ENCODE measurements around the gene COMP. TPM values are rescaled to one million over a fixed set of nuclear protein-coding genes. Genes with fewer than 3 reads are reported as not detected.
"Not testable (repeated sequence)": the region's sequence is repeated elsewhere in the genome, so short reads cannot be mapped to it uniquely, and the experiment has no call there.

The COMP gene
- total RNA-seq, 4 donors from 2014 or later: 0.40 TPM; not detected in 3

GRCh38 chr19:18828786-18829185, 37.7 kb upstream of the COMP start:
- H3K4me1 ChIP-seq: peaks cover 0 to 9% (median 2%) of the 10 kb centered on the region in 4 donors
- no peaks in the 10 kb centered on the region for H3K27me3 ChIP-seq
- H3K36me3 ChIP-seq: no peaks in the 10 kb centered on the region
- H3K9me3 ChIP-seq: peaks cover 0 to 7% (median 0%) of the 10 kb centered on the region in 4 donors
- TF ChIP-seq CTCF (IDR thresholded peaks at IDR 0.05): no peak
- no peak for TF ChIP-seq POLR2A (IDR thresholded peaks at IDR 0.05)
- no peak for DNase-seq
- H3K4me3 ChIP-seq: no peak overlapping the region
- H3K27ac ChIP-seq: no peak overlapping the region

GRCh38 chr19:18817574-18817973, 26.5 kb upstream of the COMP start:
- DNase-seq: no peak
- no peak overlapping the region for H3K4me3 ChIP-seq
- TF ChIP-seq CTCF (IDR thresholded peaks at IDR 0.05) (no peak), POLR2A (IDR thresholded peaks at IDR 0.05) (no peak)

GRCh38 chr19:18816645-18817044, 25.5 kb upstream of the COMP start:
- not testable (repeated sequence) for H3K9me3 ChIP-seq, DNase-seq, H3K4me3 ChIP-seq, H3K36me3 ChIP-seq, H3K4me1 ChIP-seq, H3K27ac ChIP-seq, H3K27me3 ChIP-seq

More at GRCh38 chr19:18817574-18817973, 26.5 kb upstream of the COMP start:
- Histone ChIP-seq H3K27me3 (no peaks in the 10 kb centered on the region), H3K27ac (no peak overlapping the region), H3K9me3 (no peaks in the 10 kb centered on the region), H3K4me1 (no peaks in the 10 kb centered on the region), H3K36me3 (no peaks in the 10 kb centered on the region)

GRCh38 chr19:18815673-18816072, 24.6 kb upstream of the COMP start:
- Histone ChIP-seq H3K4me1 (no peaks in the 10 kb centered on the region), H3K27ac (no peak overlapping the region), H3K27me3 (no peaks in the 10 kb centered on the region), H3K36me3 (no peaks in the 10 kb centered on the region), H3K9me3 (no peaks in the 10 kb centered on the region), H3K4me3 (no peak overlapping the region)
- DNase-seq: no peak
- TF ChIP-seq POLR2A (IDR thresholded peaks at IDR 0.05) (no peak), CTCF (IDR thresholded peaks at IDR 0.05) (no peak)

GRCh38 chr19:18814063-18814462, 23.0 kb upstream of the COMP start:
- Histone ChIP-seq H3K27ac (no peak overlapping the region), H3K4me3 (no peak overlapping the region), H3K4me1 (no peaks in the 10 kb centered on the region), H3K9me3 (no peaks in the 10 kb centered on the region), H3K36me3 (no peaks in the 10 kb centered on the region), H3K27me3 (no peaks in the 10 kb centered on the region)
- DNase-seq: no peak
- TF ChIP-seq POLR2A (IDR thresholded peaks at IDR 0.05) (no peak), CTCF (IDR thresholded peaks at IDR 0.05) (no peak)

- H3K27me3 ChIP-seq, DNase-seq, H3K4me1 ChIP-seq, H3K36me3 ChIP-seq, H3K27ac ChIP-seq, H3K9me3 ChIP-seq, H3K4me3 ChIP-seq: not testable (repeated sequence)
These were observed 20.5 kb upstream of the COMP start for GRCh38 chr19:18811638-18812037.

- TF ChIP-seq CTCF (IDR thresholded peaks at IDR 0.05) (no peak), POLR2A (IDR thresholded peaks at IDR 0.05) (no peak)
- Histone ChIP-seq H3K4me1 (no peaks in the 10 kb centered on the region), H3K27ac (no peak overlapping the region), H3K36me3 (no peaks in the 10 kb centered on the region), H3K9me3 (no peaks in the 10 kb centered on the region), H3K27me3 (no peaks in the 10 kb centered on the region), H3K4me3 (no peak overlapping the region)
- DNase-seq: peak in 1 of 3 donors; percentile 70
These were observed 18.2 kb upstream of the COMP start for GRCh38 chr19:18809149-18809868.

Measured in Peyer's patch (tissue), 4 donors.